ELF-1 (cell line): ENCODE data around the gene ACER3.
"Not testable (repeated sequence)": the region's sequence is repeated elsewhere in the genome, so short reads cannot be mapped to it uniquely, and the experiment has no call there.

Experiments used
- DNase-seq: peaks from one replicate; pipeline ENCODE4 v3.0.0-alpha.2; 2016; ENCODE audit warnings: low read depth, low spot score

ACER3 gene

GRCh38 chr11:76860539-76861475 lies at the start of gene ACER3:
TSS of gene ACER3 (plus strand) at chr11:76860918. CDS start at chr11:76860977, 59 bp downstream.
- DNase-seq: peak; percentile 94

- no peak for DNase-seq
These were observed 49.5 kb upstream of the ACER3 start for GRCh38 chr11:76811259-76811658.

GRCh38 chr11:76814414-76814813 lies 46.3 kb upstream of the ACER3 start:
- DNase-seq: no peak

- DNase-seq: not testable (repeated sequence)
These were observed 45.0 kb upstream of the ACER3 start for GRCh38 chr11:76815678-76816077.

GRCh38 chr11:76820184-76820566 lies 40.5 kb upstream of the ACER3 start:
- DNase-seq: no peak

GRCh38 chr11:76821396-76821795 lies 39.3 kb upstream of the ACER3 start:
- not testable (repeated sequence) for DNase-seq

GRCh38 chr11:76822406-76822805 lies 38.3 kb upstream of the ACER3 start:
- no peak for DNase-seq

GRCh38 chr11:76823481-76824028 lies 37.2 kb upstream of the ACER3 start:
- DNase-seq: peak; percentile 90

- peak; percentile 39 for DNase-seq
These were observed 36.4 kb upstream of the ACER3 start for GRCh38 chr11:76824083-76824939.

GRCh38 chr11:76824980-76825725 lies 35.6 kb upstream of the ACER3 start:
- peak; percentile 69 for DNase-seq

GRCh38 chr11:76825726-76826396 lies 34.9 kb upstream of the ACER3 start:
- no peak for DNase-seq

- DNase-seq: not testable (repeated sequence)
These were observed 34.2 kb upstream of the ACER3 start for GRCh38 chr11:76826508-76826907.

GRCh38 chr11:76827005-76827404 lies 33.7 kb upstream of the ACER3 start:
- DNase-seq: not testable (repeated sequence)

- DNase-seq: no peak
These were observed 29.9 kb upstream of the ACER3 start for GRCh38 chr11:76830639-76831327.

GRCh38 chr11:76831686-76832310 lies 28.9 kb upstream of the ACER3 start:
- no peak for DNase-seq

GRCh38 chr11:76832361-76832760 lies 28.4 kb upstream of the ACER3 start:
- no peak for DNase-seq

GRCh38 chr11:76834151-76834550 lies 26.6 kb upstream of the ACER3 start:
- DNase-seq: no peak

GRCh38 chr11:76835036-76835435 lies 25.7 kb upstream of the ACER3 start:
- no peak for DNase-seq

GRCh38 chr11:76835928-76836612 lies 24.6 kb upstream of the ACER3 start:
- DNase-seq: no peak
